ENCODE data around the gene CHAD. TPM values are rescaled to one million over a fixed set of nuclear protein-coding genes. Genes with fewer than 3 reads are reported as not detected.

Gene CHAD
- total and polyA plus RNA-seq, 2 of the 13 experiments (the other 11 are each of a cell fraction or from before 2014, with no cell fraction given) = 1.4 TPM; not detected in 1

- TF ChIP-seq ZNF646 (CRISPR knock-in tag; IDR thresholded peaks at IDR 0.05) (0 out of 2 replicates have a peak, but pooled peaks have one; percentile 35), SP1 (IDR thresholded peaks at IDR 0.05) (no peak), SP1 (CRISPR knock-in tag; IDR thresholded peaks at IDR 0.05) (peak; percentile 64; the same call in 1 of the 2 replicates), ZBTB21 (CRISPR knock-in tag; IDR thresholded peaks at IDR 0.05) (no peak), NBN (conservative IDR thresholded peaks at IDR 0.05) (no peak), ZBTB14 (CRISPR knock-in tag; IDR thresholded peaks at IDR 0.05) (peak; percentile 12; the same call in 1 of the 2 replicates), ZNF616 (CRISPR knock-in tag; IDR thresholded peaks at IDR 0.05; ENCODE audit: low read depth) (no peak), ZBTB1 (CRISPR knock-in tag; IDR thresholded peaks at IDR 0.05; ENCODE audit: borderline replicate concordance) (no peak), TFDP1 (CRISPR knock-in tag; IDR thresholded peaks at IDR 0.05; ENCODE audit: borderline replicate concordance) (peak; percentile 85), DZIP1 (CRISPR knock-in tag; IDR thresholded peaks at IDR 0.05) (peak; percentile 35; the same call in 1 of the 2 replicates), THRA (CRISPR knock-in tag; IDR thresholded peaks at IDR 0.05; ENCODE audit: borderline replicate concordance) (peak; percentile 49; the same call in 1 of the 2 replicates), JDP2 (CRISPR knock-in tag; IDR thresholded peaks at IDR 0.05; ENCODE audit: borderline replicate concordance) (no peak), TBL1XR1 (IDR thresholded peaks at IDR 0.05; ENCODE audit: borderline replicate concordance, low read length, partially characterized antibody) (no peak), ZNF18 (CRISPR knock-in tag; IDR thresholded peaks at IDR 0.05; ENCODE audit: insufficient replicate concordance) (no peak)
Measured at GRCh38 chr17:50479522-50480141, 11.0 kb upstream of the CHAD start (continued).
